Measurements from ENCODE around the gene MAP3K5.

Gene MAP3K5

GRCh38 chr6:136772685-136773472 lies 19.4 kb downstream of the MAP3K5 start:
- no peak for DNase-seq

- DNase-seq: no peak
Measured at GRCh38 chr6:136771306-136771705, 21.0 kb downstream of the MAP3K5 start.

DNA sequence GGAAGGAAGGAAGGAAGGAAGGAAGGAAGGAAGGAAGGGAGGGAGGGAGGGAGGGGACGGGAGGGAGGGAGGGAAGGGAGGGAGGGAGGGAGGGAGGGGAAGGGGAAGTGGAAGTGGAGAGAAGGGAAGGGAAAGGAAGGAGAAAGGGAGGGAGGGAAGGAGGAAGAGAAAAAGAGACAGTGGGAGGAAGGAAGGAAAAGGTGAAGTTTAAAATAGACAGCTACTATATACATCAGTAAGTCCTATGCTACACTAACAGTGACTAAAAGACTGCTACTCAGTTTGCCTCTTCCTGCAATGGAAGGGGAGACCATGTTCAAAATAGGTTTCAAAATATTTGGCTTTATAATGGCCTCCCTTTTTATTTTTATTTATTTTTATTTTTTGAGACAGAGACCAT lies 22.5 kb downstream of the MAP3K5 start:
- no peak for DNase-seq

GRCh38 chr6:136769124-136769523 lies 23.2 kb downstream of the MAP3K5 start:
- DNase-seq: no peak

DNA sequence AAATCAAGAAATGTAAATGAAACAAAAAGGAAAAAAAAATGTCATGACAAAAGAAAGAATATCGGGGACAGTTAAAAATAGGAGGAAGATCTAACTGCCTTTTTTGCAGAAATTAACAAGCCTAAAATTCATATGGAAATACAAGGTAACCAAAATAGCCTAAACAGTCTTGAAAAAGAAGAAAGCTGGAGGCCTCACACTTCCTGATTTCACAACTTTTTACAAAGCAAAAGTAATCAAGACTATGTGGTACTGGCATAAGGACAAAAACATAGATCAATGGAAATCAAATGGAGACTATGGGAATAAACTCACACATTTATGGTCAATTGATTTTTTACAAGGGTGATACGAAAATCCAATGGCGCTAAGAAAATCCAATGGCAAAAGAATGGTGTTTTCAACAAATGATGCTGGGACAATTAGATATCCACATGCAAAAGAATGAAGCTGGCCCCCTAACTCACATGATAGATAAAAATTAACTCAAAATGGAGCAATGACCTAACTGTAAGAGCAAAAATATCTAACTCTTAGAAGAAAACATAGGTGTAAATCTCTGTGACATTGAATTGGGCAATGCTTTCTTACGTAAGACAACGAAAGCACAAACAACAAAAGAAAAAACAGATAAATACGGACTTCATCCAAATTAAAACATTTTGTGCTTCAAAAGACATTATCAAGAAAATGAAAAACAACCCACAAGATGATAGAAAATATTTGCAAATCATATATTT lies 24.5 kb downstream of the MAP3K5 start:
- peak; percentile 50 for DNase-seq

DNA sequence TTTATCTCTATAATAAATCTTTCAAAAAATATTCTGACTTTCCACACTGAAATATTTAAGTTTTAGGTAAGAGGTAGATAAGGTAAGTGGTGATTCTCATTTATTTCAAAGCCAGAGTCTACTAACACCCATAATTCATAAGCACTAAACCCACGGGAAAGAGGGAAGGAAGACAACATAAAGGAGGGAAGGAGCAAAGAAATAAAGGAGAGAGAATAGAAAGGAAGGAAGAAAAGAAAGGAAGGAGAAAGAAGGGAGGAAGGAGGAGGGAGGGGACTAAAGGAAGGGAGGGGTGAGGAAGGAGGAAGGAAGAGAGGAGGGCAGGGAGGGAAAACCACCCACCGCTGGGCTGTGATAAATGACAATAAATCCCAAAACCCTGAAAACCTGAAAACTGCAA lies 25.2 kb downstream of the MAP3K5 start:
- DNase-seq: no peak

- DNase-seq: no peak
Measured at GRCh38 chr6:136766274-136766673, 26.0 kb downstream of the MAP3K5 start.

DNA sequence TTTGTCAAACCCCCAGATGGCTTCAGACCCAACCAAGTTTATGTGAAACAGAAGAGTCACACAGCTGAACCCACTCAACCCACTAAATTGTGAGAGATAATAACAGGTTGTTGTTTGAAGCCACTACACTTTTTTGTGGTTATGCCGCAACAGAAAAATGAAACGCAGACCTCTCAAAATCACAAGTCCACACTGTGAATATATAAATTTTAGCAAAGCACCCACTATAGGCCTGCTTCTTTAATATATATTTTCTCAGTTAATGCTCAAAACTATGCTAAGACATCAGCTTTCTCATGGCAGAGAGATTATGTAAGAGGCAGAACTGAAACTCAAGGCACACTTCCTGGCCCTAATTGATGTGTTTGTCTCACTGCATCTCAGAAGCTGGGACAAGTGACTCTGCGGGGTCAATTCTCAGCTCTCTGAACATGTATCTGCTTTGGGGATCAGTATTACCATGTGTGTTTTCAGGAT lies 27.7 kb downstream of the MAP3K5 start:
- no peak for DNase-seq

DNA sequence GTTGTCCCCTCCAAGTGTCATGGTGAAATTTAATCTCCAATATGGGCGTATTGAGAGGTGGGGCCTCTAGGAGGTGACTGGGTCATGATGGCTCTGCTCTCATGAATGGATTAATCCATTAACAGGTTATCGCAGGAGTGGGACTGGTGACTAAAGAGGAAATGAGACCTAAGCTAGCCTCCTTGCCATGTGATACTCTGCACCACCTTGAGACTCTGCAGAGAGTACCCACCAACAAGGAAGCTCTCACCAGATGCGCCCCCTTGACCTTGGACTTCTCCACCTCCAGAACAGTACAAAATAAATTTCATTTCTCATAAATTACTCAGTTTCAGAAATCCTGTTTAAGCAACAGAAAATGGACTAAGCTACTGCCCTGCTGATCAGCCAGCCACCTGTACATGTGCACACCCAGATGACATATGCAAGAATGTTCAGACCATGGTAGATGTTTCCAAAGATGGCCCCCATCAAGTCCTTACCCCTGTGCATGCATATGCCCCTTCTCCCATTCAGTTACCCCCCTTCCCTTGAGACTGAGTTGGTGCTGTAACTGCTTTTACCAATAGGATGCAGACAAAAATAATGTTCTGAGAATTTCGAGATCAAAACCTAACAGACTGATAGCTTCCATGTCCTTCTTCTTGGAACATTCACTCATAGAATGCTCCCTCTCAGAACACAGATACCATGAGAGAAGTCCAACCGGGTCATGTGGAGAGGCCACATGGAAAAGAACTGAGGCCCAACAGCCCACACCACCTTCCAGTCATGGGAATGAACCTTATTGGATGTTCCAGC lies 28.4 kb downstream of the MAP3K5 start:
- no peak for DNase-seq

DNA sequence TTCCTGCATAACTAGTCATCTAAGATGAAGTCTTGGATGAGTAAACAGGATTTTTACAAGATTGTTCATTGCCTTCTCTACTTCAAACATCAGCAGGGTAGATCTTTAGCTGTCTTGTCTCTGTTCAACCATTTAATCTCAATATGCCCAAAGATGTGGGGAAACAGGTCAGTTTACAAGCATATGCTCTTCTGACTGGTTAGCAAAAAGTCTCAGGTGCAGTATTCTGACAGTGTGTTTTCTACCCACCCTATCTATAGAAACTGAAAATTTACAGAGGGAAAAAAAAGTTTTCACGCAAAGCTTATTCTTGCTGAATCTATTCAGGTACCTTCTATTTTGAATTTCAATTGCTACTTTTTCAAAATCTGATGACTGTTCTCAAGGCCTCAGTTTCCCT lies 29.0 kb downstream of the MAP3K5 start:
- no peak for DNase-seq

DNA sequence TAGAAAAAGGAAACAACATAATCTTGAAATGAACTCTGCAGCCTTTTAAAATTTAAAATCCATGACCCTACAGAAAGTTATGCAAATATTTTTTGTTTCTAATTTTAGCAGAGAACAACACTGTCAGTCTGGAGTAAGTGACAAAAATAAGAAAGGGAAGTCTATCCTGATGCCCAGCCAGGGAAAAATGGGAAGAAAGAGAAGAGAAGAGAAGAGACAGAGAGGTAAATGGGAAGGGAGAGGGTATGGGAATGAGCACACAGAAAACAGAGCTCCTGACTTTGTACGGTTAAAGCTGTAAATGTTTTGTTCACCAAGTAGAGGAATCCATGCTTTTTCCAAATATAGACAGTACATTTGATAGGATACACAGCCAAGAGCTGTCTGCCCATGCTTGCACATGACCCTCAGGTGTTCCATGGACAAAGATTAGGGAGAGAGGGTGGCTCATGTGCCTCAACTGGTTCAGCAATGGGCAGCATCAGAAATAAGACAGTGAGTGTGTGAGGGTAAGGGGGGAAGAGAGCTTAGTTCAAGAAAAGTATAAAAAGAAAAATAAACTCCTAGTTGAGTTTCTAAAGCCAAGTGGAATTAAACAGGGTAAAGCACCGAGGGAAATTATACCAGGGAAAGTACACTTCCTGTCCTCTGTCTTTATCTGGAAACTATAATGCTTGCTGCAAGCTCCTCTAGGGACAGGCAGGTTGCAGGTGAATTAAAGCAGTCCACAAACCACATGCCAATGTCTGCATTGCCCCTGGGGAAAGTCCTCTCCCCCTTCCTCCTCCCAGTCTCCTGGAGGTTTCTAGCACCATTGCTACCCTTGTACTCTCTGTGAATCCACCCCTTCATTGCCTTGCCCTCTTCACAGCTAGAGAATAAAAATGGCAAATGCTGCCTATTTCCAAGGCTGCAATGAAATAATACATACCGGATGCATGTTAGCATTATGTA lies 30.0 kb downstream of the MAP3K5 start:
- no peak for DNase-seq

GRCh38 chr6:136761227-136761922 lies 30.9 kb downstream of the MAP3K5 start:
- peak; percentile 87 for DNase-seq

DNA sequence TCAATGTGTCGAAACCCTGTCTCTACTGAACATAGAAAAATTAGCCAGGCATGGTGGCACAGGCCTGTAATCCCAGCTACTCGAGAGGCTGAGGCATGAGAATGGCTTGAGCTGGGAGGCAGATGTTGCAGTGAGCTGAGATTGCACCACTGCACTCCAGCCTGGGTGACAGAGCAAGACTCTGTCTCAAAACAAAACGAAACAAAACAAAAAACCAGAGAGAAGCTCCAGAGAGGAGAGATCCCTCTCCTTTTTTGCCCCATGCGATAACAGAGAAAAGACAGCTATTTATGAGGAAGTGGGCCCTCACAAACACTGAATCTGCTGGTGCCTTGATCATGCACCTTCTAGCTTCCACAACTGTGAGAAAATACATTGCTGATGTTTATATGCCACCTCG lies 31.5 kb downstream of the MAP3K5 start:
- peak; percentile 70 for DNase-seq

DNA sequence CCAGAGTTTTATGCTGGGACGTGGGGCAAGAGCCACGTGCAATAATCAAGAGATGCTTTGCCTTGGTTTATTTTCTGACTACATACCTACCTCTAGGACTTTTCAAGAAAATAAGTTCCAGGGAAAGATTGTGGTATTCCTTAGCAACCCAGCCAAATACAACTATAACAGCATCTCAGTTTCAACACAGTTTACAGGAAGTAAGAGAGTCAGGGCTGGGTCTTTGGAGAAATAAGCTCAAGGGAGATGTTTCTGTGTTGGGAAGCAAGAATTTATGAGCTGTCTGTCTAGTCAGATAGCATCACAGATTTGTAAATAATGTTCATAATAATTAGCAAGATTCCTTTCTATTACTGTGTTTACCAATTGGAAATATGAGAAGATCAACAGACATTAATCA lies 35.1 kb downstream of the MAP3K5 start:
- no peak for DNase-seq

DNA sequence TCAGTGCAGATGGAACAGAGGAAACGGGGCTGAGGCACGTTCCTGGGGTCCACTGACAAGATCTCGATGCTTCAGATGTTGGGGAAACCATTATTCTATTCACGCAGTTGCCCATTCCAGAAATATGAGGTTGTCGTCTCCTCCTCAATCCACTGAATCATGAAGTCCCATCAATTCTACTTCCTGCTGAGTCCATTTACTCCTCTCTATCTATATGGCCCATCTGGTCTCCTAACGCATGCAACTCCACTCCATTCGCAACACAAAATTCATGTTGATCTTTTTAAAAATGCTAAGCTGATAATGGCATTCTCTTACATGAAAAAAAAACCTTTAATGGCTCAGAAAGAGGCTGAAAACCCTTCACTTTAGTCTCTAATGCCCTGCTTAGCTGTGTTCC lies 37.5 kb downstream of the MAP3K5 start:
- DNase-seq: peak; percentile 53

GRCh38 chr6:136753624-136754023 lies 38.7 kb downstream of the MAP3K5 start:
- no peak for DNase-seq

DNA sequence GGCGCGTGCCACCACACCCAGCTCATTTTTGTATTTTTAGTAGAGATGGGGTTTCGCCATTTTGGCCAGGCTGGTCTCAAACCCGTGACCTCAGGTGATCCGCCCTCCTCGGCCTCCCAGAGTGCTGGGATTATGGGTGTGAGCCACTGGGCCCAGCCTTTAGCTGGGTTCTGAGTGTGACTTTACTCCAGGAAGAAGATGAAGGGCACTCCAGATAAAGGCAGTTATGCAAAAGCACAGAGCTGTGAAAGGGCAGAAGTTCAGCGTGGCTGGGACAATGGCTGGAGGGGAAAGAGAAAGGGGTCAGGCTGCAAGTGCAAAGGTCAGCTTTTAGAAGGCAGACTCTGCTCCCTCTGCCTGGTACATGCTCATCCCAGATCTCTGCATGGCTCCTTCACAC lies 39.7 kb downstream of the MAP3K5 start:
- DNase-seq: no peak

DNA sequence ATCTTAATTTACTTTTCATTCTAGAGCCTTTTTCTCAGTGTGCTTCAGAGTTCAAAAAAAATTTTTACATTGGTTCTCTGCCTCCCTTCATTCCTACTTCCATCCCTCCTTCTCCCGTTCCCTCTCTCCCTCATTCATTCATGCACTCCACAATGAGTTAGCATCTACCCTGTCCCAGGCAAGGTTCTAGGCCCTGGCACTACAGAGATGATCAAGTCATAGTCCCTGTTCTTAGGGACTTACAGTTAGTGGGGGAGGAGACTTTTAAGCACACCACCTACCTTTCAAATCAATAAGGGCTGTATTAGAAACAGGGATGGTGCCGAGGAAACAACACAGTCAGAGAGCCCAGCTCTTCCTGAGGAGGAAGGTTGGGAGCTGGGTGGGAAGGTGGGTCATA lies 40.3 kb downstream of the MAP3K5 start:
- no peak for DNase-seq

DNA sequence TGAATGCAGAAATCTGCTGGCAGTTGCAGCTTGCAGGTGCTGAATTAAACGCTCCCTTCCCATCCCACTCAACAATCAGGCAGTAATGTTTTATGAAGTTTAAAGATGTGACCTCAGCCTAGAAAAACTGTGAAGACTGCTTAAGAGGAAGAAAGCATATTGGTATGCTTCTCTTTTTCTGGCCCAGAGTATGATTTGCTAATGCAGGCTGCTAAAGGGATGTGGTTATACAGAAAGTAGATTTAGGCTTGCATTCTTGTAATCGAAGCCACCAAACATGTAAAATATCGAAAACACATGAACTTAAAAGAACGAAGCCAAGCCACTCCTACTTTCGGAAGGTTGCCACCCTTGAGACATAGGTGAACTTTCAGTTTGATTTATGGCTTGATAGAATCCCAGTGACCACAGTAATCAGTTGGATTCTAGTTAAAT lies 40.7 kb downstream of the MAP3K5 start:
- peak; percentile 71 for DNase-seq

DNA sequence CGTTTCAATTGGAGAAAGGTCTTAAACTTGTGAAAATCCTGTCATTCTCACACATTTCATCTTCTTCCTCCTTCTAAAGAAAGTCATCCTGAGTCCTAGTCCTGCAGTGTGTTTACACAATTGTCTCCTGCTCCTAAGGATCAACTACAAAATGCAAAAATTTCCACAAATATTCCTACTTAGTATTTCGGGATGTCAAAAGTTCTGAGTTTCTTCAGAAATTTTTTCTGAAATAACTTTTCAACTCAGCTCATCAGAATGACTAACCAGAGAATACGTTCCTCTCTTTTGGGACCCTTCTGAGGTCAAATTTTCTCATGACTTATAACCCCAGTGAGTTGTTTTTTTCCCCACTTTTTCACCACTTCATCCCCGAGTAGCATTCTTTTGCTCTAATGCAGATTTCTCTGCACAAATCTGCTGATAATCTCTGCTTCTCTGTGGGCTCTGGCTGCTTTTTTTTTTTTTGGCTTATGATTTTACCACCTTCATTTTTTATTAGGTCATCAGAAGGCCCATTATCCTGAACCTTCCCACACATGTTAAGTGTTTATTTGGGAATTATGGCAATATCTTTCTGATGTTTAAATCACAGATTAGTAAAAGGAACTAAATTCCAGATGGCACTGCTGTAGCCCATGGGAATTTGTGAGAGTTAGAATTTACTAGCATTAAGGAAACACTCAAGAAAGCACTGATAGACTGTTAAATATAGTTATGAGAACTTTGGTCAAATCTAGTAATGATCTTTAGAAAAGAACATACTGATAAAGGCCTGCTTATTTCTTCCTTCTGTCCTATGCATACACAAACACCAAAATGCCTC lies 41.4 kb downstream of the MAP3K5 start:
- no peak for DNase-seq
